ENCODE results near the gene PADI6. TPM values are rescaled to one million over a fixed set of nuclear protein-coding genes. Genes with fewer than 3 reads are reported as not detected.

The PADI6 gene
- total and polyA plus RNA-seq, 9 of the 15 experiments (the other 6 are each of a cell fraction or from before 2014, with no cell fraction given): not detected

- TF ChIP-seq PRDM10 (IDR thresholded peaks at IDR 0.05; ENCODE audit: partially characterized antibody): peak; percentile 73
- TF ChIP-seq ARID3B (CRISPR knock-in tag; IDR thresholded peaks at IDR 0.05; ENCODE audit: borderline replicate concordance): no peak
- TF ChIP-seq ZNF41 (CRISPR knock-in tag; conservative IDR thresholded peaks at IDR 0.05): no peak
- TF ChIP-seq DEAF1 (CRISPR knock-in tag; IDR thresholded peaks at IDR 0.05): no peak
- TF ChIP-seq NFE2 (IDR thresholded peaks at IDR 0.05; ENCODE audit: low read depth): no peak
- peak; percentile 87 for TF ChIP-seq TAF1 (IDR thresholded peaks at IDR 0.05; ENCODE audit: control insufficient read depth, extremely low read depth, insufficient read depth, low read length, severe bottlenecking)
- no peak for TF ChIP-seq FOXA1 (IDR thresholded peaks at IDR 0.05; ENCODE audit: borderline replicate concordance)
- TF ChIP-seq, protein P1, sequence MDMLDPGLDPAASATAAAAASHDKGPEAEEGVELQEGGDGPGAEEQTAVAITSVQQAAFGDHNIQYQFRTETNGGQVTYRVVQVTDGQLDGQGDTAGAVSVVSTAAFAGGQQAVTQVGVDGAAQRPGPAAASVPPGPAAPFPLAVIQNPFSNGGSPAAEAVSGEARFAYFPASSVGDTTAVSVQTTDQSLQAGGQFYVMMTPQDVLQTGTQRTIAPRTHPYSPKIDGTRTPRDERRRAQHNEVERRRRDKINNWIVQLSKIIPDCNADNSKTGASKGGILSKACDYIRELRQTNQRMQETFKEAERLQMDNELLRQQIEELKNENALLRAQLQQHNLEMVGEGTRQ (CRISPR knock-in tag; IDR thresholded peaks at IDR 0.05): no peak
- no peak for TF ChIP-seq HIVEP1 (CRISPR knock-in tag; IDR thresholded peaks at IDR 0.05)
- TF ChIP-seq TARDBP (IDR thresholded peaks at IDR 0.05): no peak
- TF ChIP-seq HDGF (IDR thresholded peaks at IDR 0.05): no peak
- TF ChIP-seq ZFP91 (CRISPR knock-in tag; IDR thresholded peaks at IDR 0.05): no peak
- TF ChIP-seq RBFOX2 (IDR thresholded peaks at IDR 0.05; ENCODE audit: low read depth, low read length): peak; percentile 89
- no peak for TF ChIP-seq ZNF780A (CRISPR knock-in tag; IDR thresholded peaks at IDR 0.05)
- TF ChIP-seq XRCC3 (IDR thresholded peaks at IDR 0.05): no peak
- TF ChIP-seq ZEB2 (IDR thresholded peaks at IDR 0.05): no peak
- no peak for TF ChIP-seq SMARCC2 (IDR thresholded peaks at IDR 0.05; ENCODE audit: low read depth)
- 0 out of 4 replicates have a peak, but pooled peaks of 1 of the 2 experiments have one; percentile 7 for TF ChIP-seq TBL1XR1 (IDR thresholded peaks at IDR 0.05; ENCODE audit: low read length in 2 of 2)
- peak; percentile 84; the same call in 1 of the 2 replicates for TF ChIP-seq HNRNPL (IDR thresholded peaks at IDR 0.05; ENCODE audit: low read depth, low read length)
Measured at GRCh38 chr1:17438318-17439249, 66.6 kb downstream of the PADI6 start (continued).
